SH-SY5Y (cell line): ENCODE data around the gene THSD4.

Source experiments
- GATA2 ChIP-seq: IDR thresholded peaks from 2 replicates; pipeline ENCODE4 v1.6.1; 2011; ENCODE audit warnings: mild to moderate bottlenecking, low read depth, low read length
- GATA3 ChIP-seq: IDR thresholded peaks from 2 replicates; pipeline ENCODE4 v1.6.1; 2011; ENCODE audit warnings: low read depth, mild to moderate bottlenecking, low read length, moderate library complexity

DNA sequence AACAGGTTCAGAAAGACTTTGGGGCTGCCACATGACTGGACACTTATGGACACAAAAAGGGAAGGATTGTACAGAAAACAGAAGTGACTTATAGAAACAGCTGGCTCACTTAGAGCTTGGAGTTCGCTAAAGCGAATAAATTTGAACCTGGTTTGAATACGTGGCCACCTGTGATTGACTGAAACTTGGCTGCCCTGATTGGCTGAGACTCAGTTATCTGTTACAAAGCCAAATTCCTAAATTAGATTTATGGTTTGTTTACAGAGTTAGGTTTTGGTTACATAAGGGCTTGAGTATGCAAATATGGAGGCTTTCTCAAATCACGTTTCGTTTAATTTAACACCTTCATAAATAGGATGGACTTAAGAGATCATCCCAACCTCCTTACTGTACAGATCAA lies 270.2 kb downstream of the THSD4 start:
- TF ChIP-seq GATA3 (no peak), GATA2 (no peak)
